B cell (primary cell): ENCODE data around the gene PPP6R2.

Source experiments
- EZH2 ChIP-seq: IDR thresholded peaks from 2 replicates; pipeline ENCODE4 v1.6.1; 2012; ENCODE audit warnings: borderline replicate concordance, low read depth, mild to moderate bottlenecking, moderate library complexity, low read length; ENCODE audit not compliant: insufficient read depth, poor library complexity, severe bottlenecking
- TF ChIP-seq, protein P1 (sequence below): fragments of 200-600 bp; IDR thresholded peaks from one replicate; pipeline ENCODE4 v1.8.0; 2022; ENCODE audit warnings: antibody characterized with exemption, mild to moderate bottlenecking

- TF ChIP-seq EZH2: no peak
- TF ChIP-seq, protein P1, sequence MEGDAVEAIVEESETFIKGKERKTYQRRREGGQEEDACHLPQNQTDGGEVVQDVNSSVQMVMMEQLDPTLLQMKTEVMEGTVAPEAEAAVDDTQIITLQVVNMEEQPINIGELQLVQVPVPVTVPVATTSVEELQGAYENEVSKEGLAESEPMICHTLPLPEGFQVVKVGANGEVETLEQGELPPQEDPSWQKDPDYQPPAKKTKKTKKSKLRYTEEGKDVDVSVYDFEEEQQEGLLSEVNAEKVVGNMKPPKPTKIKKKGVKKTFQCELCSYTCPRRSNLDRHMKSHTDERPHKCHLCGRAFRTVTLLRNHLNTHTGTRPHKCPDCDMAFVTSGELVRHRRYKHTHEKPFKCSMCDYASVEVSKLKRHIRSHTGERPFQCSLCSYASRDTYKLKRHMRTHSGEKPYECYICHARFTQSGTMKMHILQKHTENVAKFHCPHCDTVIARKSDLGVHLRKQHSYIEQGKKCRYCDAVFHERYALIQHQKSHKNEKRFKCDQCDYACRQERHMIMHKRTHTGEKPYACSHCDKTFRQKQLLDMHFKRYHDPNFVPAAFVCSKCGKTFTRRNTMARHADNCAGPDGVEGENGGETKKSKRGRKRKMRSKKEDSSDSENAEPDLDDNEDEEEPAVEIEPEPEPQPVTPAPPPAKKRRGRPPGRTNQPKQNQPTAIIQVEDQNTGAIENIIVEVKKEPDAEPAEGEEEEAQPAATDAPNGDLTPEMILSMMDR: no peak
These were observed 145.0 kb downstream of the PPP6R2 start for GRCh38 chr22:50488006-50488677.
